ENCODE results near the gene ADGRA3. TPM values are rescaled to one million over a fixed set of nuclear protein-coding genes. Genes with fewer than 3 reads are reported as not detected.
A peak's percentile ranks its signal among the peaks of the same experiment; 100 is the strongest.

Gene ADGRA3
- total RNA-seq, 1 donor from 2014 or later = 23.1 TPM

DNA sequence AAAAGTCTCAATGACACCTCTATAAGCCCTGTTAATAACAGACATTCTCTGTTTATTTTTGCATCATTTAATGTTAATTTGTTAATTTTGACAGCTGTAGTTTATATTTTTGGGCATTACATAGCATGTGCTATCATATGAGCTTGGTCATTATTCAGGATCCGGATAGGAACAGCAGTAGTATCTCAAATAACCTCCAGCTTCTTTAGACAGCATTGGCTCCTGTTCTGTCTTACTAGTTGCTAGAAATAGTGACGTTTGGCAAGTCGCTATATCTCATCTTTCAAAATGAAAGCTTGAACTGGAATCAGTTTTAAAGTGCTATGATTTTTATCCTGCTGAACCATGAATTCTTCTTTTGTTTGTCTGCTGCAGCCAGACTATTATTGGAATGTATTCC is 9.0 kb upstream of the ADGRA3 start:
- H3K4me3 Mint-ChIP-seq = no peak overlapping the region
- no peaks in the 10 kb centered on the region for H3K9me3 Mint-ChIP-seq
- no peak overlapping the region for H3K27ac Mint-ChIP-seq
- intact Hi-C loops (cut with micrococcal nuclease) = no loop called here
- no peaks in the 10 kb centered on the region for H3K36me3 Mint-ChIP-seq (ENCODE audit: low read depth)
- no peaks in the 10 kb centered on the region for H3K27me3 Mint-ChIP-seq
- no peak for DNase-seq
- no peaks in the 10 kb centered on the region for H3K4me1 Mint-ChIP-seq

DNA sequence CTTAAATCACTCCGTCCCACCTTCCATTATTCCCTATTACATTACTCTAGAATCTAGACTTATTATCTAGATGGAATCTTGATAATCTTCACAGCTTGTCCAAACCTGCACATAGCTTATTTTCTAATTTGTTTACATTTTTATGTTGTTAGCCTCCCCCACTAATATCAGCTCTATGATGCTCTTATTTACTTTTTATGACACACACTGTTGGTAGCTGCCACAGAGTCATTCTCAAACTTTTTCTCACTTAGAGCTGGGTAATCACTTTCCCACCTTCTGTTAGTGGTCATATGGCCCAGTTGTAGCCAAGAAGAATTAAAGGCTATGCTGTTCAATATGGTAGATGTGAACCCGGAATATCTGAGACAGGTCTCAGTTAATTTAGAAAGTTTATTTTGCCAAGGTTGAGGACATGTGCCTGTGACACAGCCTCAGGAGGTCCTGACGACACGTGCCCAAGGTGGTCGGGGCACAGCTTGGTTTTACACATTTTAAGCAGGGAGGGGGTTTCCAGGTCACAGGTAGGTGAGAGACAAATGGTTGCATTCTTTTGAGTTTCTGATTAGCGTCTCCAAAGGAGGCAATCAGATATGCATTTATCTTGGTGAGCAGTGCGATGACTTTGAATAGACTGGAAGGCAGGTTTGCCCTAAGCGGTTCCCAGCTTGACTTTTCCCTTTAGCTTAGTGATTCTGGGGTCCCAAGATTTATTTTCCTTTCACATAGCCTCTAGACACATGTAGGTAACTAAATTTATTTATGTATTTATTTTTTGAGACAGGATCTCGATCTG is 7.0 kb upstream of the ADGRA3 start:
- H3K27me3 Mint-ChIP-seq = no peaks in the 10 kb centered on the region

DNA sequence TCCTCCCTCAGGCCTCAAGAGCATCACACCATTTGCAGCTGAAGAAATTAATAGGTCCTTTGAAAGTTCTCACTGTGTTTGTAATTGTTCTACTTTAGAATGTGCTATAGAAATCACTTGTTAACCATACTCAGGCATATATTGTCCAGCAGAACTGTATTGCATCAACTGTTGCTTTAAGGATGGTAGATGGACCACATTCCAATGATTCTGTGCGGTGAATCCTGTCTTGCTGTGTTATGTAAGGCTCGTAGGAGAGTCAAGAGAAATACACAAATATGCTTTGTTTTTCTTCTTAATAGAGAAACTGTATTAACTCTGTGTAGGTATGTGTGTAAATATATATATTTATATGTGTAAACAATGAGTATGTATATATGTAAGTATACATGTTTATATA is 6.3 kb upstream of the ADGRA3 start:
- Mint-ChIP-seq H3K36me3 (ENCODE audit: low read depth) (no peaks in the 10 kb centered on the region), H3K27me3 (no peaks in the 10 kb centered on the region), H3K4me3 (no peak overlapping the region), H3K27ac (no peak overlapping the region), H3K4me1 (peaks cover 3% of the 10 kb centered on the region), H3K9me3 (no peaks in the 10 kb centered on the region)
- intact Hi-C loops (cut with micrococcal nuclease) = no loop called here
- no peak for DNase-seq

More for the DNA sequence above, 7.0 kb upstream of the ADGRA3 start:
- no peak overlapping the region for H3K4me3 Mint-ChIP-seq
- H3K4me1 Mint-ChIP-seq = peaks cover 3% of the 10 kb centered on the region
- intact Hi-C loops (cut with micrococcal nuclease) = no loop called here
- H3K9me3 Mint-ChIP-seq = no peaks in the 10 kb centered on the region
- no peak overlapping the region for H3K27ac Mint-ChIP-seq
- H3K36me3 Mint-ChIP-seq (ENCODE audit: low read depth) = no peaks in the 10 kb centered on the region
- DNase-seq = no peak

DNA sequence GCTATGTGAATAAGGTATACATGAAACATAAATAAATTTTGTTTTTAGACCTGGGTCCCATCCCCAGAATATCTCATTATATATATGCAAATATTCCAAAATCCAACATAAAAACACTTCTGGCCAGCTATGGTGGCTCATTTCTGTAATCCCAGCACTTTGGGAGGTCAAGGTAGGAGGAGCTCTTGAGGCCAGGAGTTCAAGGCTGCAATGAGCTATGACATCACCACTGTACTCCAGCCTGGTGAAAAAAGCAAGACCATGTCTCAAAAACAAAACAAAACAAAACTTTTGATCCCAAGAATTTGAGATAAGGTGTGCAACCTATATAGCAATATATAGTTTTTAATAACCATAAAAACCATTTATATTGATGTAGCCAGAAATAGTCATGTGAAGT is 5.4 kb upstream of the ADGRA3 start:
- peaks cover 6% of the 10 kb centered on the region for H3K4me1 Mint-ChIP-seq
- no peaks in the 10 kb centered on the region for H3K9me3 Mint-ChIP-seq
- H3K27ac Mint-ChIP-seq = no peak overlapping the region
- no peak for DNase-seq
- H3K4me3 Mint-ChIP-seq = no peak overlapping the region
- intact Hi-C loops (cut with micrococcal nuclease) = no loop called here
- no peaks in the 10 kb centered on the region for H3K36me3 Mint-ChIP-seq (ENCODE audit: low read depth)
- peaks cover 4% of the 10 kb centered on the region for H3K27me3 Mint-ChIP-seq

DNA sequence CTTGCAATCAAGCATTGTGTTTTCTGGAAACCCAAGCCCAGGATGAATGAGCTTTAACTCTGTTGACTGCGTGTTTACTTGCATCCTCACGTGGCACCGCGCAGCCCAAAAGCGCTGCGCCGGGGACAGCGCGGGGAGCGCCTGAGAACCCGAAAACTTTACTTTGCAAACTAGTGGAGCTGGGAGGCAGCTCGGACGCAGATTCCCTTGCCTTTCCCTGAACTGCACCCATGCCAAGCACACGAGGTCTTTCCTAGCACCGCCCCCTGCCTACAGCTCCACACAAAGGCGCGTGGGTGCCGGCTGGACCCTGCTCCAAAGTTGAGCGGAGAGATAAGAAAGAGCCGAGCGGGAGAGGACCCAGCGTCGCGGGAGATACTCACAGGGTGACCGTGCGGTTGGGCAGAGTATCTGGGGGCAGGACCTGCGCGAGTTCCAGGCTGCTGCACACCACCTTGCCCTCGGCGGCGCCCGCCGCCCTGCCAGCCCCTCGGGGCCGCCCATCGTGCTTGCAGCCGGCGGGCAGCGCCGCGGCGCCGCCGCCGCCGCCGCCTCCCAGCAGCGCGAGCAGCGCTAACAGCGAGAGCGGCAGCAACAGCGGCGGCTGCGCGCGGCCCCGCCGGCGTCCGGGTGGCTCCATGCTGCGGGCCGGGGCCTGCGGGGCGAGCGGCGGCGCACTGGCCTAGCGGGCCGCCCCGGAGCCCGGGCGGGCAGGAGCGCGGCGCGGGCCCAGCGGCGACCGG is 550 bp downstream of the ADGRA3 start:
- H3K4me3 Mint-ChIP-seq = peak overlapping the region; percentile 100
- intact Hi-C loops (cut with micrococcal nuclease) = loop anchor here (1.0 to 10.0 kb wide), 5 partner anchors 14 to 819 kb away; no protein-coding TSS in a partner anchor

DNA sequence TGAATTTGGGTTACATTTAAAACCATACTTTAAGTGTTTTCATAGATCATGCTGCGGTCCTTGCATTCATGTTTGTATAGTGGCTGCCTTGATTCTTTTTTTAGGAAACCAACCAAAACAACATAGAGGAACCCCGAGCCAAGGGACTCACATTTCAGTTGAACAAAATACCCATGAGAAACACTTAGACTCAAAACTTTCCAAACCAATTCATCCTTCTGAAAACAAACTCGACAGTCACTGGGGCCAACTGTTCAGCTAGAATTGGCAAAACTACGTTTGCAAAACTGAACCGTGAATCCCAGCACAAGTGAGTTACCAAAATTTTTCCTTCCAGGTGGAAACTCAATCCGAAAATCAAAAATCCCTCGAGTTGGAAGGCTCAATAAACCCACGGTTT is 1.4 kb downstream of the ADGRA3 start:
- DNase-seq = no peak
- H3K27me3 Mint-ChIP-seq = peaks cover 7% of the 10 kb centered on the region
- no peaks in the 10 kb centered on the region for H3K9me3 Mint-ChIP-seq
- peak overlapping the region; percentile 21 for H3K27ac Mint-ChIP-seq
- intact Hi-C loops (cut with micrococcal nuclease) = loop anchor here (10.0 kb wide), 1 partner anchor 820 kb away; no protein-coding TSS in a partner anchor
- H3K36me3 Mint-ChIP-seq (ENCODE audit: low read depth) = peaks cover 5% of the 10 kb centered on the region
- H3K4me3 Mint-ChIP-seq = peak overlapping the region; percentile 100
- H3K4me1 Mint-ChIP-seq = peaks cover 21% of the 10 kb centered on the region

More for the DNA sequence above, 550 bp downstream of the ADGRA3 start:
- Mint-ChIP-seq H3K36me3 (ENCODE audit: low read depth) (peaks cover 5% of the 10 kb centered on the region), H3K4me1 (peaks cover 21% of the 10 kb centered on the region), H3K27me3 (peaks cover 7% of the 10 kb centered on the region), H3K27ac (peak overlapping the region; percentile 96), H3K9me3 (no peaks in the 10 kb centered on the region)
- DNase-seq = peak; percentile 83

DNA sequence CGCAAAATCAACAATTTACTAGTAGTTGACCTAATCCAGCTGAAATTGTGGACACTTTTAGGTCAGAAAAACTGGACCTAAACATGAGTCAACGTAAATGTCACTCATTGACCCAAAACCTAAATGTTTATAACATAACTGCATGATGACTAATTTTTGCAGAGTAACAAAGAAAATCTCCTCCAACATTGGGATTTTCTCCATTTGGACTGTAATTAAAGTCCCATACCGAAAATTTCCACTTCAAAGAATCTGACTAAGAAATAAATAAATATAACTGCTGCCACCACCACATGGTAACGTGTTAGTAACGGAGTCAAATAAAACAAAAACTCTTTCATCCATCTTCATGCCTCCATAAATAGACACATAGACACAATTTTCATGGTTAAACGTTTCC is 1.9 kb downstream of the ADGRA3 start:
- H3K9me3 Mint-ChIP-seq = no peaks in the 10 kb centered on the region
- no peak for DNase-seq
- intact Hi-C loops (cut with micrococcal nuclease) = loop anchor here (10.0 kb wide), 1 partner anchor 821 kb away; no protein-coding TSS in a partner anchor
- H3K4me3 Mint-ChIP-seq = peak overlapping the region; percentile 100
- H3K36me3 Mint-ChIP-seq (ENCODE audit: low read depth) = peaks cover 5% of the 10 kb centered on the region
- peaks cover 7% of the 10 kb centered on the region for H3K27me3 Mint-ChIP-seq
- H3K4me1 Mint-ChIP-seq = peaks cover 21% of the 10 kb centered on the region
- H3K27ac Mint-ChIP-seq = no peak overlapping the region

DNA sequence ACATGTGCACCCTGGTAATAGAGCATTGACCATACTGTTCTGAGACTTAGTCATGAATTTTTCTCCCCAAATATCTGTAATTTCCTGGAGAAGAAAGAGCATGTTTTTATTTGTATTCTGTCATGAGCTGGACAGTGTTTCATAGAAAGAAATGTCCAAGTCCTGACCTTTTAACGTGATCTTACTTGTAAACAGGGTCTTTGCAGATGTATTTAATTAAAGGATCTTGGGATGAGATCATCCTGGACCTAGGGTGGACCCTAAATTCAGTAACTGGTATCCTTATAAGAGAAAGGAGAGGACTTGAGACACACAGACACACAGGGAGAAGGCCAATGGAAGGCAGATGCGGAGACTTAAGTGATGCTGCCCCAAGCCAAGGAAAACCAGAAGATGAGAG is 3.6 kb downstream of the ADGRA3 start:
- intact Hi-C loops (cut with micrococcal nuclease) = loop anchor here (10.0 kb wide), 1 partner anchor 822 kb away; no protein-coding TSS in a partner anchor
- H3K4me1 Mint-ChIP-seq = peaks cover 19% of the 10 kb centered on the region
- peaks cover 5% of the 10 kb centered on the region for H3K36me3 Mint-ChIP-seq (ENCODE audit: low read depth)
- DNase-seq = no peak
- no peak overlapping the region for H3K27ac Mint-ChIP-seq
- H3K4me3 Mint-ChIP-seq = peak overlapping the region; percentile 11
- peaks cover 7% of the 10 kb centered on the region for H3K27me3 Mint-ChIP-seq
- H3K9me3 Mint-ChIP-seq = no peaks in the 10 kb centered on the region

DNA sequence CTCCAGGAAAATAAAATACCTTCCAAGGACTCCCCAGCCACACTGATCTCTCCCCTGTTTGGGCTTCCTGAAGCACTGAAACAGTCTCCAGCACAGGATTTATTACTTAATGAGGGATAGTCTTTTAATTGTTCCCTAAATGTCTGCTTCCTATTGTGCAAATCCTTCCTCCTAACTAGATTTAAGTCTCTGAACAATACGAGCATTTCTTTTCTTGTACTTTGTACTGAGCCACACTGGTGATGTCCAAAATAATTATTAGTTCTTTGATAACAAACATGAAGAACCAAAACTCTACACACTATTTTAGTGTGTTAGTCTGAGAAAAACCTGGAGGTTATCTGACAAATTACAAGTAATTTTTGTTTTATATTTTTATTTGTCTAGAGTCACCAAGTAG is 5.1 kb downstream of the ADGRA3 start:
- no peaks in the 10 kb centered on the region for H3K9me3 Mint-ChIP-seq
- no peak overlapping the region for H3K27ac Mint-ChIP-seq
- H3K4me1 Mint-ChIP-seq = peaks cover 25% of the 10 kb centered on the region
- peaks cover 5% of the 10 kb centered on the region for H3K36me3 Mint-ChIP-seq (ENCODE audit: low read depth)
- intact Hi-C loops (cut with micrococcal nuclease) = loop anchor here (10.0 kb wide), 1 partner anchor 824 kb away; no protein-coding TSS in a partner anchor
- no peak overlapping the region for H3K4me3 Mint-ChIP-seq
- peaks cover 2% of the 10 kb centered on the region for H3K27me3 Mint-ChIP-seq
- DNase-seq = no peak

DNA sequence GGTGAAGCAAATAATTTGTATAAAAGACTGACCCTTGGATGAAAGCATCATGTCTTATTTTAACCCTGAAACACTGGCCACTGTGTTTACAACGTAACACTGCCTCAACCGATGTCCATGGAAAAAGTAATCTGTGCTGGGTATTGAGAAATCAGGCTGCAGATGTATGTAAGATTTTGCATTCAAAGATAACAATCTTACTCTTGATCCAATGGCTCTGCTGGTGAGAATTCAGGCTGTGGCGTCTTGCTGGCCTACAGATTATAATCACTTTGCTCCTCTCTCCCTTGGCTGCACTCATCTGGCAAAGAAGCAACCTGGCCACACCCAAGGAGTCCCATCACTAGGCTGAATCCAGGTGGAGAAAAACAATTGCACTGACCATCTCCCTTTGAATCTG is 7.5 kb downstream of the ADGRA3 start:
- Mint-ChIP-seq H3K4me1 (peaks cover 18% of the 10 kb centered on the region), H3K36me3 (ENCODE audit: low read depth) (no peaks in the 10 kb centered on the region), H3K4me3 (no peak overlapping the region), H3K27ac (no peak overlapping the region), H3K27me3 (no peaks in the 10 kb centered on the region), H3K9me3 (no peaks in the 10 kb centered on the region)
- intact Hi-C loops (cut with micrococcal nuclease) = loop anchor here (10.0 kb wide), 2 partner anchors 96 to 166 kb away; no protein-coding TSS in a partner anchor
- DNase-seq = no peak

DNA sequence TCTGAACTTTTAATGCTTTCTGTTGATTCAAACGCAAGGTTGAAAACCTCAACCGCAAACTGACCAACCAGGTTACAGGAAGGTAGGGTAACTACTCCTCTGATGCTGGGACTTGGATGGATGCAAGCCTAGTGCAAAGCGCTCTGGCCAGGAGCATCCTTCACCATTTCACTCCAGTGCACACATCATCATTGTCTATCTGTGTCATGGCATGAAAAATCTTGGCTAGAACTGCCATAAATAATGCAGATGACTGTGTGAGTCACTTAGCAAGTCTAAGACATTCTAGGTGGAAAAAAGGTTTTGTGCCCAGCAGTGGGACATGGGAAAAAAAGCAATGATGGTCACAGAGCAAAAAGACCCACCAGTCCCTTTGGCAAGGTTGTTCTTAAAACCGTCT is 10.9 kb downstream of the ADGRA3 start:
- Mint-ChIP-seq H3K4me1 (peaks cover 31% of the 10 kb centered on the region), H3K4me3 (no peak overlapping the region), H3K27ac (no peak overlapping the region), H3K27me3 (no peaks in the 10 kb centered on the region), H3K36me3 (ENCODE audit: low read depth) (no peaks in the 10 kb centered on the region), H3K9me3 (no peaks in the 10 kb centered on the region)
- intact Hi-C loops (cut with micrococcal nuclease) = loop anchor here (10.0 kb wide), 2 partner anchors 100 to 170 kb away; no protein-coding TSS in a partner anchor
- no peak for DNase-seq

DNA sequence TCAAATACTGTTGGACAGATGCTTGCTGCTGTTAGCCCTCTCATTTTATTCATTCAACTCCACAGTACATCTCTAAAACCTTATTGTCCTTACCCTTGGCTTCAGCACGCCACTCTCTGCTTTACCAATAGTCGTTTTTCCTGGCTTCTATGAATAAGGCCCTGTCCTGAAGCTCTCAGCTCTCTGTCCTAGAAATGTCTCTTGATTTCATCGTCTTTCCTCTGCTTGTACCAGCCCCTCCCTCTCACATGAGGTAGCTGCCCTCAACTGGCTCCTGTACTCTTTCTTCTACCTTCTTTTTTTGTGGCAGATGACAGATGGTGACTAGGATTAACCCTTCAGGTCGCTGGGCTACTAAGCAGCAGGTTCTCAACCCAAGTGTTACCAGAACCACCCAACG is 11.4 kb downstream of the ADGRA3 start:
- H3K9me3 Mint-ChIP-seq = no peaks in the 10 kb centered on the region
- peaks cover under 1% of the 10 kb centered on the region for H3K36me3 Mint-ChIP-seq (ENCODE audit: low read depth)
- H3K4me1 Mint-ChIP-seq = peaks cover 31% of the 10 kb centered on the region
- DNase-seq = no peak
- intact Hi-C loops (cut with micrococcal nuclease) = loop anchor here (10.0 kb wide), 2 partner anchors 100 to 170 kb away; no protein-coding TSS in a partner anchor
- H3K27me3 Mint-ChIP-seq = no peaks in the 10 kb centered on the region
- no peak overlapping the region for H3K27ac Mint-ChIP-seq
- H3K4me3 Mint-ChIP-seq = no peak overlapping the region

DNA sequence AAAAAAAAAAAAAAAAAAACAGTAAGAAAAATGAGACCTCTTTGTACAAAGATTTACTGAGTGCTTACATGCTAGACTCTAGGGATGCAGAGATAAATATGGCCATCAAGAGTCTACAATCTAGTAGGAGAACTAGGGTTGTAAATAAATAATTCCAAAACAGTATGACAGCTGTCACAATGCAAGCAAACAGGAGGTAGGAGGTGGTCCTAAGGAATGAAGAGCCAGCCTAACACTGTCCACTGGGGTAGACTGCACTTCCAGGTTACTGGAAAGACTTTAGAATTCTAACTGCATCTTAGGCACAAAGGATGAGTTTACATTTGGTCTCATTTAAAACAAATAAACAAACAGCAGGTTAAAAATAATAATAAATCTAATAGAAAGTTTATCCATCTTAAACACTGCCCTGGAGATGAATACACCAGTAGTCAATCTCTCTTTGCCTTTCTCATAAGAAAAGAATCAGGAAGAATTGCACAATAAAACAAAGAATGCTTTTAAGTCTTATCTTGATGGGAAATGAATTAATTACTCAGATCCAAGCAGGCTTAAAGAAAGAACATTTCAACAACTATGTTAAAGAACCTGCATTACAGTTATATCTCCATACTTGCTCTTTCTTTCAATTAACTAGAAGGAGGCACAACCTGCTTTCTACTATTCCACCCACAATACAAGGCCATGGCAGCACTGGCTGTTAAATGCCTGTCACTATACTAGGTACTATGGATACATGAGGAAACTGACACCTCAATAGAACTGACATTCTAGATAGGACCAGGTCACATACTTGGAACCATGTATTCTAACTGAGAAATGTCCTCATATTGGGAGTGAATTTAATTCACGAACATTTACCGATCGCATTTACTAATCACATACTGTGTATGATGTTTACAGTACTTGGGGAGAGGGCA is 12.7 kb downstream of the ADGRA3 start:
- H3K4me3 Mint-ChIP-seq = no peak overlapping the region
- H3K27ac Mint-ChIP-seq = no peak overlapping the region
- no peaks in the 10 kb centered on the region for H3K9me3 Mint-ChIP-seq
- peaks cover 31% of the 10 kb centered on the region for H3K4me1 Mint-ChIP-seq
- no peak for DNase-seq
- peaks cover 2% of the 10 kb centered on the region for H3K36me3 Mint-ChIP-seq (ENCODE audit: low read depth)
- intact Hi-C loops (cut with micrococcal nuclease) = loop anchor here (10.0 kb wide), 2 partner anchors 102 to 172 kb away; no protein-coding TSS in a partner anchor
- no peaks in the 10 kb centered on the region for H3K27me3 Mint-ChIP-seq

All from activated CD4-positive, alpha-beta T cell treated with anti-CD3 and anti-CD28 coated beads, Interleukin-2, amount 10 ng/mL, durations not matched to agents 24 days and 14 days (primary cell).